GM12801 (cell line): ENCODE measurements around the gene CEACAM16.
A peak's percentile ranks its signal among the peaks of the same experiment; 100 is the strongest.

Experiments
- TF ChIP-seq, protein P1 (sequence below): IDR thresholded peaks from one replicate; pipeline ENCODE4 v1.5.1; 2011; ENCODE audit warnings: control low read depth; ENCODE audit not compliant: insufficient read length; ENCODE audit errors: extremely low read depth

CEACAM16 gene

DNA sequence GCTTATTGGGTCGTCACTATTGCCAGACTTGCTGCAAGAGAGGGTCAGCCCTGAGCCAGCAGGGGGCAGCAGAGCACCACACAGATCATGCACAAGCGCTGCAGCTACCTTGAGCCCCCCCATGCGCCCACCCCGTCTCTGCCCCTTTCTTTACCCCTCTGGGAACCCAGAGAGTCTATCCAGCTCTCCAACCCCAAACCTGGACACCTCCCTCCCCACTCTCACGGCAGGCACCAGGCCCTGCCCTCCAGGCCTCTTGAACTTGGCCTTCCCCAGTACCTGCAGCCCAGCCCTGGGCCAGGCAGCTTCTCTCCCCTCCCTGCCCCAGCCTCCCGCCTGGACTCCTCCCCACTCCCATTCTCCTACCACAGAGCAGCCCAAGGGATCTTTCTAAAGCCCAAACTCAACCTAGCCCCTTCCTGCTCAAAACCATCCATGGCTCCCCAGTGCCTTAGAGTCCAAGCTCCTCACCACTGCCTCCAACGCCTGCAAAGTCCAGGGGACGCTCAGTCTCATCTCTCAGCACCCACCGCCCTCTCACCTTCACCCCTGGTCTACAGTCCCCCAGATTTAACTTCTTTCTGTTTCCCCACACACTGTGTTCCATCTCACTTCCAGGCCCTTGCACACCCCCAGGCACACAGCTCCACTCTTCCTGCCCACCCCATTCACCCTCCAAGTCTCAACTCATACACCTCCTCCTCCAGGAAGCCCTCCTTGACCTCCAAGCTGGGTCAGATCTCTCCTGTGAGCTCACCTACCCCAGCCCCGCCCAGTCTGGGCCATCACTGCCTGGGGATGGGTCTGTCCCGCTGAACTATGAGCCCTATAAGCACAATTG is 9.4 kb upstream of the CEACAM16 start:
- TF ChIP-seq, protein P1, sequence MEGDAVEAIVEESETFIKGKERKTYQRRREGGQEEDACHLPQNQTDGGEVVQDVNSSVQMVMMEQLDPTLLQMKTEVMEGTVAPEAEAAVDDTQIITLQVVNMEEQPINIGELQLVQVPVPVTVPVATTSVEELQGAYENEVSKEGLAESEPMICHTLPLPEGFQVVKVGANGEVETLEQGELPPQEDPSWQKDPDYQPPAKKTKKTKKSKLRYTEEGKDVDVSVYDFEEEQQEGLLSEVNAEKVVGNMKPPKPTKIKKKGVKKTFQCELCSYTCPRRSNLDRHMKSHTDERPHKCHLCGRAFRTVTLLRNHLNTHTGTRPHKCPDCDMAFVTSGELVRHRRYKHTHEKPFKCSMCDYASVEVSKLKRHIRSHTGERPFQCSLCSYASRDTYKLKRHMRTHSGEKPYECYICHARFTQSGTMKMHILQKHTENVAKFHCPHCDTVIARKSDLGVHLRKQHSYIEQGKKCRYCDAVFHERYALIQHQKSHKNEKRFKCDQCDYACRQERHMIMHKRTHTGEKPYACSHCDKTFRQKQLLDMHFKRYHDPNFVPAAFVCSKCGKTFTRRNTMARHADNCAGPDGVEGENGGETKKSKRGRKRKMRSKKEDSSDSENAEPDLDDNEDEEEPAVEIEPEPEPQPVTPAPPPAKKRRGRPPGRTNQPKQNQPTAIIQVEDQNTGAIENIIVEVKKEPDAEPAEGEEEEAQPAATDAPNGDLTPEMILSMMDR: peak; percentile 31

DNA sequence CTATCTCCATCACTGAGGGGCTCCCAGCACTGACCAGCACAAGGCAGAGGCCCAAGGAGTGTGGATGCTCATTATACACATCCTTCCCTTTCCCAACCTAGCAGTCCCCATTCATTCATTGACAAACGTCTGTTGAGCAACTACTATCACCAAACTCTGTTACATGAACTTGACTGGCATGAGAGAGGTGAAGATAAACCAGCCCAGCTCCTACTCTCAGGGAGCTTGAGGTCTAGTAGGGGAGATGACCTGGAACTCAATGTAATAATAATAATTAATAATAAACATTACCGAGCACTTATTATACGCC is 8.9 kb upstream of the CEACAM16 start:
- TF ChIP-seq, protein P1: no peak

DNA sequence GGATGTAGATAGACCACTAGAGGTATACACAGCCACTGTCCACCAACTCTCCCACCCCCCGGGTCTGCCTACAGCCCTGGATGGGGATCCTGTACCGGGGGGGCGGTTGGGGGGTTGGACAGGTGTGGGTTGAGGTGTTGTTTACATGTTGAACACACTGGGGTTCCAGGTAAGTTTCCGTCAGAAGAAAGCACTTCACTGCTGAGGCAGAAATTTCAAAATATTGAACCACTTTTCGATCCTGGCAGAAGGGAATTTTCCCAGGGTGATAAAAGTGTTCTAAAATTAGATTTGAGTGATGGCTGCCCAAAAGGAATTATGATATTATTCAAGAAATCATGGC is 6.6 kb upstream of the CEACAM16 start:
- TF ChIP-seq, protein P1: no peak

DNA sequence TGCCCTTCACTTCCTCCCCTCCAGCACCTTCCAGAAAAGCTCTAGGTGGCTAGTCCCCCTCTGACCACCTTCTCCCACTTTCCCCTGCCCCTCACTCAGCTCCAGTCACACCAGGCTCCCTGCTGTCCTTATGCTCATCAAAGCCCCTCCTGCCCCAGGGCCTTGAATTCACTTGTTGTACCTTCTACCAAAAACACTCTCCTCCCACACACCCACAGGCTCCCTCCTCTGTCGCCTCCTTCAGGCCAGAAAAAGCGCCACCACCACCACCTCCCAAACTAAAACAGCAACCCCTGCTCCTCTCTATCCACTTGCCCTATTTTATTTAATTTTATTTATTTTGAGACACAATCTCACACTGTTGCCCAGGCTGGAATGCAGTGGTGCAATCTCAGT is 4.8 kb upstream of the CEACAM16 start:
- TF ChIP-seq, protein P1: no peak

DNA sequence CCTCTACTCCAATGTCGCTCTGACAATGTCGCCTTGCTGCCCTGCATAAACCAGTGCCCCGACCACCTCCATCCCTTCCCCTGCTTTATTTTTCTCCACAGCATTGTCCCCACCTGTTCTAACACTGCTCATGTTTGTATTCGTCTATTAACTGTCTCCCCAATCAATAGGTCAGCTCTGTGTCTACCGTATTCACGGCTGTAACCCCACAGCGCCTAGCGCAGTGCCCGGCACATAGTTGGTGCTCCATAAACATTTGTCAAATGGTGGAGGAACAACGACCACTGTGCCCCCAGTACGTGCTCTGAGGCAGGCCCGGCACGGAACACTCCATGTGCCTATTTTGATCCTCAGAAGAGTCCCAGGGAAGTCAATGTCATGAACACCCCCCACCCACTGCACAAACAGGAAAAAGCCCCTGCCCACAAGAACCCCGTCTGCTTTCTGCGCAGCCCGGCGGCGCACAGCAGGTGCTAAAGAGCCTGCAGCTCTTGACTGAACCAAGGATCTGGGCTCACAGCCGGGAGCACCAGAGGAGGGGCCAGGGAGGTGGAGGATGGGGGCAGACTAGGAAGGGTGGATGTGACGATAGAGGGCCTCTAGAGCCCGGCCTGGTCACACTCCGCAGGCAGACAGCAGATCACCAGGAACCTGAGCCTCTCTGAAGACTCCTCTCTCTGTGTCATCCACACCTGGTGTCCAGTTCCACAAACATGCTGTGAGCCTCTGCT is 1.8 kb upstream of the CEACAM16 start:
- TF ChIP-seq, protein P1: no peak

DNA sequence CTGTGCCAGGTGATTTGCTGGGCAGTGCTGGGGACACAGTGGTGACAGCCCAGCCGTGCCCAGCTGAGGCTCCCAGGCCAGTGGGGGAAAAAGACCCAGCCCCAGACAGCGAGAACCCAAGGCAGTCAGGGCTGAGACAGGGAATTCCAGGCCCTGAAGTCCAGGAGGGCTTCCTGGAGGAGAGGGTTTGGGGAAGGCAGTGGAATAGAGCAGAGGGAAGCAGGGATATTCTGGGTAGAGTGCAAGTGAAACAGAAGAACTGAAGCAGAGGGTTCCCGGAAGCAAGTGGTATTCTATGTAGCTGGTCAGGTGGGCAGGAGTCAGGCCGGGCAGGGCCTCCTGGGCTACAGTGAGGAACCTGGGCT is 1.3 kb upstream of the CEACAM16 start:
- TF ChIP-seq, protein P1: no peak

DNA sequence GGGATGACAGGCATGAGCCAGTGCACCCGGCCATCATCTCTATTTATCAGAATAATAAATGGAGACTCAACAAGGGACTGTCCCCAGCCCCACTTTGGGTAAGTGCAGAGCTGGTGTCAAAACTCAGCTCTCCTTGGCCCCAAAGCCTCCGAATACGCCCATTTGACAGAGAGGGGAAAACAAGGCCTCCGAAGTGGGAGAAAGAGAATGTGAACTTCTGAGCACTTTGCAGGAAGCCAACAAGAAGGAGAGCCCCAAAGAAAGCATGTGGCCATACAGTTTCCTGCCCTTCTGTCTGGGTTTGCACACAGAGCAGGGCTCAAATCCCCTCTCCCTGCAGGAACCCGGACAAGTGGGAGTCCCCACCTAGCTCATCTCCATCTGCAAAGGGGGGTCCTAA is 1.6 kb downstream of the CEACAM16 start:
- TF ChIP-seq, protein P1: no peak
